Liver (tissue), 9 donors: ENCODE measurements around the gene GTF3C6. TPM values are rescaled to one million over a fixed set of nuclear protein-coding genes. Genes with fewer than 3 reads are reported as not detected.

Source experiments
- DNase-seq: peaks from one replicate; pipeline ENCODE4 v3.0.0-alpha.2; 2017; ENCODE audit warnings: low spot score
- H3K27ac ChIP-seq, 2 donors: one replicate each; pipeline ENCODE4 v1.7.0; 2013; ENCODE audit warnings: inconsistent platforms in 2 of 2, low read length in 2 of 2, control low read depth in 1 of 2, low read depth in 1 of 2, mild to moderate bottlenecking in 1 of 2
- H3K27me3 ChIP-seq, 4 donors: one replicate each; pipeline versions ENCODE4 v1.6.1 to v1.7.0; 2013; ENCODE audit warnings: low read length in 3 of 4, inconsistent platforms in 1 of 4, mild to moderate bottlenecking in 1 of 4, moderate library complexity in 1 of 4; ENCODE audit not compliant: control insufficient read depth in 4 of 4, insufficient read depth in 4 of 4
- H3K36me3 ChIP-seq, 4 donors: one replicate each; pipeline versions ENCODE4 v1.6.1 to v1.7.0; 2013; ENCODE audit warnings: low read length in 3 of 4, mild to moderate bottlenecking in 3 of 4, low read depth in 1 of 4, moderate library complexity in 1 of 4; ENCODE audit not compliant: control insufficient read depth in 4 of 4, insufficient read depth in 3 of 4
- H3K4me1 ChIP-seq, 4 donors: one replicate each; pipeline versions ENCODE4 v1.6.1 to v1.7.0; 2013; ENCODE audit warnings: low read length in 3 of 4, mild to moderate bottlenecking in 3 of 4, moderate library complexity in 1 of 4; ENCODE audit not compliant: control insufficient read depth in 4 of 4, insufficient read depth in 4 of 4
- H3K4me3 ChIP-seq, 3 donors: one replicate each; pipeline versions ENCODE4 v1.6.1 to v1.7.0; 2013; ENCODE audit warnings: low read length in 3 of 3, control low read depth in 1 of 3, low read depth in 1 of 3, mild to moderate bottlenecking in 1 of 3
- H3K9ac ChIP-seq, 2 donors: one replicate each; pipeline ENCODE4 v1.7.0; 2013; ENCODE audit warnings: low read length in 2 of 2, mild to moderate bottlenecking in 2 of 2, moderate library complexity in 2 of 2, control low read depth in 1 of 2, low read depth in 1 of 2
- H3K9me3 ChIP-seq, 4 donors: one replicate each; pipeline versions ENCODE4 v1.6.1 to v1.7.0; 2013; ENCODE audit warnings: low read length in 3 of 4; ENCODE audit not compliant: control insufficient read depth in 4 of 4
- FOXA1 ChIP-seq: IDR thresholded peaks from 2 replicates; pipeline ENCODE4 v1.6.1; 2016; ENCODE audit warnings: antibody characterized with exemption
- FOXA2 ChIP-seq: IDR thresholded peaks from 2 replicates; pipeline ENCODE4 v1.6.1; 2016; ENCODE audit warnings: antibody characterized with exemption
- GABPA ChIP-seq, 2 donors: IDR thresholded peaks in 1 of 2; conservative IDR thresholded peaks in 1 of 2; 2 replicates each; pipeline ENCODE4 v1.6.1; 2016; ENCODE audit warnings: antibody characterized with exemption in 2 of 2, mild to moderate bottlenecking in 1 of 2, moderate library complexity in 1 of 2
- HNF4A ChIP-seq, 2 donors: conservative IDR thresholded peaks; 2 replicates each; pipeline ENCODE4 v1.6.1; 2016; ENCODE audit warnings: antibody characterized with exemption in 2 of 2, mild to moderate bottlenecking in 2 of 2
- HNF4G ChIP-seq: IDR thresholded peaks from 2 replicates; pipeline ENCODE4 v1.6.1; 2016; ENCODE audit warnings: antibody characterized with exemption
- NR2F2 ChIP-seq: IDR thresholded peaks from 2 replicates; pipeline ENCODE4 v1.6.1; 2016; ENCODE audit warnings: antibody characterized with exemption
- RAD21 ChIP-seq, 2 donors: IDR thresholded peaks; 2 replicates each; pipeline ENCODE4 v1.6.1; 2016; ENCODE audit warnings: antibody characterized with exemption in 2 of 2, mild to moderate bottlenecking in 2 of 2
- SP1 ChIP-seq: IDR thresholded peaks from 2 replicates; pipeline ENCODE4 v1.6.1; 2018; ENCODE audit warnings: antibody characterized with exemption, mild to moderate bottlenecking
- YY1 ChIP-seq: IDR thresholded peaks from 2 replicates; pipeline ENCODE4 v1.6.1; 2016; ENCODE audit warnings: antibody characterized with exemption, mild to moderate bottlenecking
- WGBS: extraction: QIAGEN DNeasy Blood & Tissue Kit; methylation state at CpG from one replicate; pipeline ENCODE4 v1.1.7; 2013; 5-methylcytosine and 5-hydroxymethylcytosine counted together
- polyA plus RNA-seq, 2 donors: library from polyadenylated mRNA; stranded (reverse) in 1 of 2; unstranded in 1 of 2; fragments of 200-250 nt in 1 of 2; fragments of >200 nt in 1 of 2; fragmentation: Nextera tagmentation in 1 of 2; extraction: Ambion mirVana in 1 of 2; gene quantifications; one replicate each; pipeline versions ENCODE4 v1.2.1 to v1.2.3, GENCODE V29; 2013 to 2015
- total RNA-seq, 2 donors: library from RNA; depleted of rRNA; stranded (reverse); fragments of >200 nt; gene quantifications; one replicate each; pipeline ENCODE4 v1.2.3, GENCODE V29; 2014
- TF ChIP-seq, protein P1 (sequence below): IDR thresholded peaks from 2 replicates; pipeline ENCODE4 v1.6.1; 2016; ENCODE audit warnings: antibody characterized with exemption, mild to moderate bottlenecking
- TF ChIP-seq, protein P2 (sequence below): IDR thresholded peaks from 2 replicates; pipeline ENCODE4 v1.6.1; 2016; ENCODE audit warnings: antibody characterized with exemption
- TF ChIP-seq, protein P3 (sequence below): fragments of 150-350 bp; IDR thresholded peaks from 2 replicates; pipeline ENCODE4 v1.5.1; 2017; ENCODE audit warnings: improper control_type of control experiment, low read depth, low read length; ENCODE audit not compliant: missing input control
- TF ChIP-seq, protein P4 (sequence below): IDR thresholded peaks from 2 replicates; pipeline ENCODE4 v1.6.1; 2016; ENCODE audit warnings: antibody characterized with exemption
- TF ChIP-seq, protein P5 (sequence below): IDR thresholded peaks from 2 replicates; pipeline ENCODE4 v1.6.1; 2016; ENCODE audit warnings: antibody characterized with exemption
- donor health status: healthy.
- donor health status: healthy.
- donor health status: healthy.
- donor health status: healthy.
- donor health status: healthy.

Gene GTF3C6
- total and polyA plus RNA-seq, 4 donors = 16.3 to 53.3 (median 22.2) TPM

DNA sequence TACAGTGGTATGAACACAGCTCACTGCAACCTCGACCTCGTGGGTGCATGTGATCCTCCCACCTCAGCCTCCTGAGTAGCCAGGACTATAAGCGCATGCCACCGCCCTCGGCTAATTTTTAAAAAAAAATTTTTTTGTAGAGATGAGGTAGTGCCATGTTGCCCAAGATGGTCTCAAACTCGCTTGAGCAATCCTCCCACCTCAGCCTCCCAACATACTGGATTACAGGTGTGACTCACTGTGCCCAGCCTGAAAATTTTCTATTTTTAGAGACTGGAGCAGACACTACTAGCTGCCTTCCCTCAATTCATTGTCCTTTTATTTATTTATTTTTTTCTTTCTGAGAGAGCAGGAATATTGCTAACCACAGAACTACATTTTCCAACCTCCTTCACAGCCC lies 20.3 kb upstream of the GTF3C6 start:
- Histone ChIP-seq H3K9ac (no peak overlapping the region), H3K27me3 (no peaks in the 10 kb centered on the region), H3K27ac (no peak overlapping the region), H3K4me1 (no peaks in the 10 kb centered on the region), H3K4me3 (no peak overlapping the region), H3K36me3 (no peaks in the 10 kb centered on the region), H3K9me3 (no peaks in the 10 kb centered on the region)
- WGBS = 95% methylated on average over 6 of the region's 6 CpGs
- no peak for DNase-seq
- TF ChIP-seq, protein P1, sequence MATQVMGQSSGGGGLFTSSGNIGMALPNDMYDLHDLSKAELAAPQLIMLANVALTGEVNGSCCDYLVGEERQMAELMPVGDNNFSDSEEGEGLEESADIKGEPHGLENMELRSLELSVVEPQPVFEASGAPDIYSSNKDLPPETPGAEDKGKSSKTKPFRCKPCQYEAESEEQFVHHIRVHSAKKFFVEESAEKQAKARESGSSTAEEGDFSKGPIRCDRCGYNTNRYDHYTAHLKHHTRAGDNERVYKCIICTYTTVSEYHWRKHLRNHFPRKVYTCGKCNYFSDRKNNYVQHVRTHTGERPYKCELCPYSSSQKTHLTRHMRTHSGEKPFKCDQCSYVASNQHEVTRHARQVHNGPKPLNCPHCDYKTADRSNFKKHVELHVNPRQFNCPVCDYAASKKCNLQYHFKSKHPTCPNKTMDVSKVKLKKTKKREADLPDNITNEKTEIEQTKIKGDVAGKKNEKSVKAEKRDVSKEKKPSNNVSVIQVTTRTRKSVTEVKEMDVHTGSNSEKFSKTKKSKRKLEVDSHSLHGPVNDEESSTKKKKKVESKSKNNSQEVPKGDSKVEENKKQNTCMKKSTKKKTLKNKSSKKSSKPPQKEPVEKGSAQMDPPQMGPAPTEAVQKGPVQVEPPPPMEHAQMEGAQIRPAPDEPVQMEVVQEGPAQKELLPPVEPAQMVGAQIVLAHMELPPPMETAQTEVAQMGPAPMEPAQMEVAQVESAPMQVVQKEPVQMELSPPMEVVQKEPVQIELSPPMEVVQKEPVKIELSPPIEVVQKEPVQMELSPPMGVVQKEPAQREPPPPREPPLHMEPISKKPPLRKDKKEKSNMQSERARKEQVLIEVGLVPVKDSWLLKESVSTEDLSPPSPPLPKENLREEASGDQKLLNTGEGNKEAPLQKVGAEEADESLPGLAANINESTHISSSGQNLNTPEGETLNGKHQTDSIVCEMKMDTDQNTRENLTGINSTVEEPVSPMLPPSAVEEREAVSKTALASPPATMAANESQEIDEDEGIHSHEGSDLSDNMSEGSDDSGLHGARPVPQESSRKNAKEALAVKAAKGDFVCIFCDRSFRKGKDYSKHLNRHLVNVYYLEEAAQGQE = no peak
- TF ChIP-seq, protein P2, sequence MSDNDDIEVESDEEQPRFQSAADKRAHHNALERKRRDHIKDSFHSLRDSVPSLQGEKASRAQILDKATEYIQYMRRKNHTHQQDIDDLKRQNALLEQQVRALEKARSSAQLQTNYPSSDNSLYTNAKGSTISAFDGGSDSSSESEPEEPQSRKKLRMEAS = no peak
- no peak for TF ChIP-seq HNF4G
- no peak for TF ChIP-seq RAD21 (IDR thresholded peaks at IDR 0.05)
- no peak for TF ChIP-seq SP1
- TF ChIP-seq YY1 = no peak
- no peak for TF ChIP-seq GABPA (IDR thresholded peaks at IDR 0.05 in 1 of 2, conservative IDR thresholded peaks at IDR 0.05 in 1 of 2)
- TF ChIP-seq FOXA1 = no peak
- no peak for TF ChIP-seq FOXA2
- TF ChIP-seq, protein P3, sequence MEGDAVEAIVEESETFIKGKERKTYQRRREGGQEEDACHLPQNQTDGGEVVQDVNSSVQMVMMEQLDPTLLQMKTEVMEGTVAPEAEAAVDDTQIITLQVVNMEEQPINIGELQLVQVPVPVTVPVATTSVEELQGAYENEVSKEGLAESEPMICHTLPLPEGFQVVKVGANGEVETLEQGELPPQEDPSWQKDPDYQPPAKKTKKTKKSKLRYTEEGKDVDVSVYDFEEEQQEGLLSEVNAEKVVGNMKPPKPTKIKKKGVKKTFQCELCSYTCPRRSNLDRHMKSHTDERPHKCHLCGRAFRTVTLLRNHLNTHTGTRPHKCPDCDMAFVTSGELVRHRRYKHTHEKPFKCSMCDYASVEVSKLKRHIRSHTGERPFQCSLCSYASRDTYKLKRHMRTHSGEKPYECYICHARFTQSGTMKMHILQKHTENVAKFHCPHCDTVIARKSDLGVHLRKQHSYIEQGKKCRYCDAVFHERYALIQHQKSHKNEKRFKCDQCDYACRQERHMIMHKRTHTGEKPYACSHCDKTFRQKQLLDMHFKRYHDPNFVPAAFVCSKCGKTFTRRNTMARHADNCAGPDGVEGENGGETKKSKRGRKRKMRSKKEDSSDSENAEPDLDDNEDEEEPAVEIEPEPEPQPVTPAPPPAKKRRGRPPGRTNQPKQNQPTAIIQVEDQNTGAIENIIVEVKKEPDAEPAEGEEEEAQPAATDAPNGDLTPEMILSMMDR = no peak
- no peak for TF ChIP-seq HNF4A (conservative IDR thresholded peaks at IDR 0.05)
- TF ChIP-seq, protein P4, sequence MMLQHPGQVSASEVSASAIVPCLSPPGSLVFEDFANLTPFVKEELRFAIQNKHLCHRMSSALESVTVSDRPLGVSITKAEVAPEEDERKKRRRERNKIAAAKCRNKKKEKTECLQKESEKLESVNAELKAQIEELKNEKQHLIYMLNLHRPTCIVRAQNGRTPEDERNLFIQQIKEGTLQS = no peak

DNA sequence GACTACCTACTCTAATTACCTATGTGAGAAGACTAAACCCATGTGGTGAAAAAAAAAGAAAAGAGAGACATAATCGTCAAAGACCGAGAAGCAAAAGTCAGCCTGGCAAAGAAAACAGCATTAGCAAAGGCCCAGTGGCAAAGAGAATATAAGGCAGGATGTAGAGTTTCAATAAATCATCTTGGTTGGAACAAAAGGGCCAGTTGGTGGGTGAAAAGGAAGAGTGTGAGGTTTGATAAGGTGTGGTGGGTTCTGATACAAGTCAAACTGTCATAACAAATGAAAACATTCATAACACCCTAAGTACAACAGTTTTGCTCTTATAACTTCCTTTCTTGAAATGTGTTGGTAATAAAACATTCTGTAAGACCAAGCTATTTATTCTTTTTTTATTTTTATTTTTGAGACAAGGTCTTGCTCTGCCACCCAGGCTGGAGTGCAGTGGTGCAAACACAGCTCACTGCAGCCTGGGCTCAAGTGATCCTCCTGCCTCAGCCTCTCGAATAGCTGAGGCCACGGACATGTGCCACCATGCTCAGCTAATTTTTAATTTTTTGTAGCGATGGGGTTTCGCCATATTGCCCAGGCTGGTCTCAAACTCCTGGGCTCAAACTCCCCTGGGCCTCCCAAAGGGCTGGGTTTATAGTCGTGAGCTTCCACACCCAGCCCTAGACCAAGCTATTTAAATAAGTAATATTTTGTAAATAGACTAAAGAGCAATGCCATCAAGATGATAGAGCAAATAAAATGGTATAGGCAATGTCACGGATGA lies 18.9 kb upstream of the GTF3C6 start:
- H3K27ac ChIP-seq = no peak overlapping the region
- H3K9me3 ChIP-seq = no peaks in the 10 kb centered on the region
- H3K4me3 ChIP-seq = no peak overlapping the region
- 89% methylated on average over 8 of the region's 8 CpGs for WGBS
- no peaks in the 10 kb centered on the region for H3K27me3 ChIP-seq
- TF ChIP-seq, protein P3 = no peak
- no peak for TF ChIP-seq FOXA1
- TF ChIP-seq FOXA2 = no peak
- no peak for TF ChIP-seq RAD21 (IDR thresholded peaks at IDR 0.05)
- no peak for TF ChIP-seq GABPA (IDR thresholded peaks at IDR 0.05 in 1 of 2, conservative IDR thresholded peaks at IDR 0.05 in 1 of 2)
- no peak for TF ChIP-seq NR2F2
- TF ChIP-seq, protein P5, sequence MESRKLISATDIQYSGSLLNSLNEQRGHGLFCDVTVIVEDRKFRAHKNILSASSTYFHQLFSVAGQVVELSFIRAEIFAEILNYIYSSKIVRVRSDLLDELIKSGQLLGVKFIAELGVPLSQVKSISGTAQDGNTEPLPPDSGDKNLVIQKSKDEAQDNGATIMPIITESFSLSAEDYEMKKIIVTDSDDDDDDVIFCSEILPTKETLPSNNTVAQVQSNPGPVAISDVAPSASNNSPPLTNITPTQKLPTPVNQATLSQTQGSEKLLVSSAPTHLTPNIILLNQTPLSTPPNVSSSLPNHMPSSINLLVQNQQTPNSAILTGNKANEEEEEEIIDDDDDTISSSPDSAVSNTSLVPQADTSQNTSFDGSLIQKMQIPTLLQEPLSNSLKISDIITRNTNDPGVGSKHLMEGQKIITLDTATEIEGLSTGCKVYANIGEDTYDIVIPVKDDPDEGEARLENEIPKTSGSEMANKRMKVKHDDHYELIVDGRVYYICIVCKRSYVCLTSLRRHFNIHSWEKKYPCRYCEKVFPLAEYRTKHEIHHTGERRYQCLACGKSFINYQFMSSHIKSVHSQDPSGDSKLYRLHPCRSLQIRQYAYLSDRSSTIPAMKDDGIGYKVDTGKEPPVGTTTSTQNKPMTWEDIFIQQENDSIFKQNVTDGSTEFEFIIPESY = no peak
- no peak for TF ChIP-seq HNF4A (conservative IDR thresholded peaks at IDR 0.05)
- H3K36me3 ChIP-seq = no peaks in the 10 kb centered on the region
- H3K4me1 ChIP-seq = no peaks in the 10 kb centered on the region
- no peak for DNase-seq
- no peak overlapping the region for H3K9ac ChIP-seq
